K562 (cell line): ENCODE measurements around the gene HPS1. TPM values are rescaled to one million over a fixed set of nuclear protein-coding genes. Genes with fewer than 3 reads are reported as not detected.

Experiments used
- ATAC-seq: fragments of 200-7000 bp; cut with Tn5 transposase; 3 replicates; pipeline ENCODE4 v1.9.1; 2020; ENCODE audit warnings: moderate library complexity
- BruUV-seq: library from RNA; stranded (reverse); fragments of 400-500 nt; replicated peaks from 2 replicates; lab custom pipeline; 2021; lab: Mats Ljungman, UMichigan
- CTCF ChIA-PET: fragments of 300-600 bp; formaldehyde crosslinking; extraction: SDS; loops from one replicate; lab custom pipeline; 2021; ENCODE audit warnings: low intra/inter-chr PET ratio; lab: Yijun Ruan, JAX
- POLR2A ChIA-PET: fragments of 300-600, 350-650 bp; sonication (Branson Sonifier 250); formaldehyde crosslinking; extraction: SDS; loops from one replicate; lab custom pipeline; 2021; ENCODE audit warnings: antibody characterized with exemption, inconsistent platforms; lab: Yijun Ruan, JAX
- DNase-seq, 4 experiments: peaks; one replicate each; pipeline versions ENCODE4 v3.0.0 to v3.0.0-alpha.2; 2011 to 2018; ENCODE audit warnings: low spot score in 3 of 4, mixed read lengths in 3 of 4; ENCODE audit errors: extremely low read depth in 1 of 4
- FAIRE-seq: peaks from 2 replicates; lab custom pipeline; 2011; peaks lifted over from hg19 to GRCh38; lab: Jason Lieb, UNC
- H2AFZ ChIP-seq: 2 replicates; pipeline ENCODE4 v1.6.0; 2011; ENCODE audit warnings: low read depth, low read length, control low read depth, inconsistent platforms
- H3K27ac ChIP-seq: fragments of 200-600 bp; 3 replicates; pipeline ENCODE4 v1.8.0; 2011; ENCODE audit warnings: low read depth, mild to moderate bottlenecking, control low read depth, inconsistent platforms, low read length, moderate library complexity, mixed read lengths; ENCODE audit errors: extremely low read depth
- H3K27me3 ChIP-seq, 2 experiments: fragments of 300-600 bp in 1 of 2; 2 replicates in 1 of 2; 3 replicates in 1 of 2; pipeline versions ENCODE4 v1.6.0 to v1.8.0; 2011; ENCODE audit warnings: inconsistent platforms in 2 of 2, low read length in 2 of 2, mild to moderate bottlenecking in 1 of 2, mixed read lengths in 1 of 2, moderate library complexity in 1 of 2; ENCODE audit not compliant: control insufficient read depth in 2 of 2, insufficient read depth in 2 of 2
- H3K36me3 ChIP-seq: fragments of 300-600 bp; 3 replicates; pipeline ENCODE4 v1.8.0; 2011; ENCODE audit warnings: mild to moderate bottlenecking, low read length, inconsistent platforms; ENCODE audit not compliant: control insufficient read depth, insufficient read depth
- H3K4me1 ChIP-seq, 2 experiments: fragments of 200-600 bp in 1 of 2; replicated peaks in 1 of 2; 2 replicates in 1 of 2; 3 replicates in 1 of 2; pipeline versions ENCODE4 v1.5.1 to v1.8.0; 2011; ENCODE audit warnings: inconsistent platforms in 2 of 2, low read length in 2 of 2, mild to moderate bottlenecking in 1 of 2, mixed read lengths in 1 of 2, moderate library complexity in 1 of 2; ENCODE audit not compliant: control insufficient read depth in 2 of 2, insufficient read depth in 2 of 2
- H3K4me2 ChIP-seq: 2 replicates; pipeline ENCODE4 v1.6.1; 2011; ENCODE audit warnings: low read length, control low read depth, inconsistent platforms, mixed read lengths; ENCODE audit not compliant: insufficient read depth
- H3K4me3 ChIP-seq: fragments of 200-600 bp; sonication (generic), shearing (Covaris generic); 2 replicates; pipeline ENCODE4 v1.5.1; 2016; ENCODE audit warnings: control low read depth, inconsistent platforms
- H3K79me2 ChIP-seq: fragments of 200-600 bp; 3 replicates; pipeline ENCODE4 v1.8.0; 2011; ENCODE audit warnings: low read length, inconsistent platforms; ENCODE audit not compliant: control insufficient read depth, insufficient read depth
- H3K9ac ChIP-seq, 2 experiments: 2 replicates each; pipeline versions ENCODE4 v1.6.0 to v1.6.1; 2011; ENCODE audit warnings: low read depth in 2 of 2, low read length in 2 of 2, control low read depth in 1 of 2, inconsistent platforms in 1 of 2, mild to moderate bottlenecking in 1 of 2, mixed read lengths in 1 of 2; ENCODE audit not compliant: insufficient read depth in 1 of 2
- H3K9me1 ChIP-seq: one replicate; pipeline ENCODE4 v1.6.0; 2011; ENCODE audit warnings: inconsistent platforms, mild to moderate bottlenecking, low read length, moderate library complexity; ENCODE audit not compliant: control insufficient read depth, insufficient read depth
- H3K9me3 ChIP-seq: replicated peaks from 2 replicates; pipeline ENCODE4 v1.5.1; 2011; ENCODE audit warnings: low read depth, low read length, inconsistent platforms; ENCODE audit not compliant: control insufficient read depth, insufficient read depth
- H4K20me1 ChIP-seq: replicated peaks from 2 replicates; pipeline ENCODE4 v1.6.1; 2011; ENCODE audit warnings: low read length, inconsistent platforms, mixed read lengths; ENCODE audit not compliant: control insufficient read depth, insufficient read depth
- ZNF655 ChIP-seq: fragments of 250-450 bp; sonication (Bioruptor Pico); IDR thresholded peaks from 2 replicates; pipeline ENCODE4 v1.5.0; 2021
- WGBS: fragments of 100-300 bp; shearing (Covaris generic); methylation state at CpG from one replicate; pipeline ENCODE4 v1.1.6; 2016; ENCODE audit warnings: low coverage, mixed read lengths; ENCODE audit not compliant: insufficient coverage; ENCODE audit errors: missing lambda C conversion rate; 5-methylcytosine and 5-hydroxymethylcytosine counted together
- in situ Hi-C: fragments of 300-500 bp; cut with MboI; formaldehyde crosslinking; loops from 4 replicates; pipeline ENCODE4 v1.15.0; 2018; ENCODE audit warnings: inconsistent platforms, mixed read lengths
- intact Hi-C: fragments of 100-400 bp; cut with micrococcal nuclease; formaldehyde crosslinking; loops from 2 replicates; pipeline ENCODE4 v1.14.2; 2022
- polyA plus RNA-seq, 8 experiments: library from polyadenylated mRNA; depleted of rRNA in 4 of 8; stranded (reverse) in 5 of 8; unstranded in 3 of 8; fragments of >200 nt; fragmentation: Nextera tagmentation in 2 of 8; fragmentation: Illumina TruSeq in 1 of 8; extraction: Ambion mirVana in 2 of 8; extraction: Trizol in 1 of 8; gene quantifications; 2 replicates each; pipeline versions ENCODE4 v1.2.1 to v1.2.3, GENCODE V29; 2011 to 2014; ENCODE audit warnings: inconsistent platforms in 1 of 8, missing spikeins in 1 of 8
- total RNA-seq, 7 experiments: library from RNA; depleted of rRNA in 6 of 7; stranded (reverse); fragments of >200 nt in 6 of 7; fragmentation: Illumina TruSeq in 2 of 7; extraction: Trizol in 2 of 7; gene quantifications; 2 replicates each; pipeline versions ENCODE4 v1.2.1 to v1.2.3, GENCODE V29; 2011 to 2021; ENCODE audit warnings: low replicate concordance in 1 of 7
- TF ChIP-seq, protein P1 (sequence below): sonication (generic); formaldehyde crosslinking; IDR thresholded peaks from 2 replicates; pipeline ENCODE4 v1.8.1; 2023; ENCODE audit warnings: mild to moderate bottlenecking, missing genetic modification reagents

HPS1 gene
- total and polyA plus RNA-seq, 9 of the 15 experiments (the other 6 are each of a cell fraction or from before 2014, with no cell fraction given), result 18.1 to 43.6 (median 26.3) TPM

DNA sequence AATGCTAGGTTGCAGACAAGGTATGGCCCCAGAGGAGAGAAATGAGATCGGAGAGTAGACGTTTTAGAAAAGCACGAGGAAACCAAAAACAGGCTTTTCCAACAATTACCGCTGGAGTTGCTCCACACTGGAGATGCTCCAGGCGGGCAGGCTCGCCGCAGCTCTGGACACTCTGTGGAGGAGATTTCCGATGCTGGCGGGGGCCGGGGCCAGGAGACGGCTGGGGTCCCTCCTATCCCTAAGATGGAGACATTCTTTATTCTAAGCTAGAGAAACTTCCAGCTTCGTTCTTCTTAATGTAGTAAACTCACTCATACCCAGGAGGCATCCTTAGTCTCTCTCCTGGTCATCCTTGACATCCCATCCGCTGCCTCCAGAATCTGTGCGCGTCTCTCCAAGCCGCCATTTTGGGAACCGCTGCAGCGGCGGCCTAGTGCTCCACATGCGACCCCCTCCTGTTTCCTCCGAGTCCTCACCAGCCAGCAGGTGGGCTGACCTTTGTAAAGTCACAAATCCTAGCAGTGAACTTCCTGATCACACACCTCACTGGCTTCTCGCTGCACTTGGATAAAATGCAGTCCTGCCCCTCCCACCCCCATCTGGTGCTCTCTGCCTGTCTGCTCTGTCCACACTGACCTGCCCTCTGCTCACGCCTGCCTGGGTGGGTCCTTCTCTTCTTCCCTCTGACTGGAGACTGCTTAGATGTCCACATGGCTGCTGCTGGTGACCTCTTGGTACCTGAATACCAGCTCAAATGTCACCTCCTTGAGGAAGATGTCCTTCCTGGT, 43.6 kb downstream of the HPS1 start:
- H3K9ac ChIP-seq, result no peak overlapping the region
- BruUV-seq, result no TSS peak

More for the DNA sequence above, 43.6 kb downstream of the HPS1 start:
- H3K27ac ChIP-seq, result no peak overlapping the region
- no peaks in the 10 kb centered on the region for H3K9me3 ChIP-seq
- no peak overlapping the region for H2AFZ ChIP-seq
- intact Hi-C loops (no loop called here), in situ Hi-C loops (no loop called here)
- WGBS, result 87% methylated on average over 13 of the region's 23 CpGs
- H3K36me3 ChIP-seq, result no peaks in the 10 kb centered on the region
- FAIRE-seq (no peak), DNase-seq (no peak), ATAC-seq (no peak)
- TF ChIP-seq ZNF655 (CRISPR knock-in tag), result no peak
- TF ChIP-seq, protein P1, sequence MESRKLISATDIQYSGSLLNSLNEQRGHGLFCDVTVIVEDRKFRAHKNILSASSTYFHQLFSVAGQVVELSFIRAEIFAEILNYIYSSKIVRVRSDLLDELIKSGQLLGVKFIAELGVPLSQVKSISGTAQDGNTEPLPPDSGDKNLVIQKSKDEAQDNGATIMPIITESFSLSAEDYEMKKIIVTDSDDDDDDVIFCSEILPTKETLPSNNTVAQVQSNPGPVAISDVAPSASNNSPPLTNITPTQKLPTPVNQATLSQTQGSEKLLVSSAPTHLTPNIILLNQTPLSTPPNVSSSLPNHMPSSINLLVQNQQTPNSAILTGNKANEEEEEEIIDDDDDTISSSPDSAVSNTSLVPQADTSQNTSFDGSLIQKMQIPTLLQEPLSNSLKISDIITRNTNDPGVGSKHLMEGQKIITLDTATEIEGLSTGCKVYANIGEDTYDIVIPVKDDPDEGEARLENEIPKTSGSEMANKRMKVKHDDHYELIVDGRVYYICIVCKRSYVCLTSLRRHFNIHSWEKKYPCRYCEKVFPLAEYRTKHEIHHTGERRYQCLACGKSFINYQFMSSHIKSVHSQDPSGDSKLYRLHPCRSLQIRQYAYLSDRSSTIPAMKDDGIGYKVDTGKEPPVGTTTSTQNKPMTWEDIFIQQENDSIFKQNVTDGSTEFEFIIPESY (CRISPR knock-in tag), result peak; percentile 23; the same call in 1 of the 2 replicates
- no peak overlapping the region for H3K4me3 ChIP-seq
- ChIA-PET CTCF (no interaction called here), POLR2A (interaction anchor here (0.9 kb wide), 1 partner anchor 14 kb away, joined by 3 read pairs; no protein-coding TSS in a partner anchor)
- H3K79me2 ChIP-seq, result no peaks in the 10 kb centered on the region
- H3K4me1 ChIP-seq, result peaks cover 0 to 10% of the 10 kb centered on the region in 2 experiments; a peak in 4 of 5 replicates
- no peaks in the 10 kb centered on the region for H4K20me1 ChIP-seq
- no peak overlapping the region for H3K4me2 ChIP-seq
- no peaks in the 10 kb centered on the region; a peak in 1 of 5 replicates for H3K27me3 ChIP-seq
- H3K9me1 ChIP-seq, result no peaks in the 10 kb centered on the region
